IPS DF 19.7 (cell line): ENCODE measurements around the gene ANKMY1.

Experiments
- DNase-seq: peaks from one replicate; pipeline ENCODE4 v3.0.0-alpha.2; 2013; ENCODE audit warnings: low read depth, low spot score

The ANKMY1 gene

GRCh38 chr2:240477916-240478315 is 79.9 kb downstream of the ANKMY1 start:
- no peak for DNase-seq

- DNase-seq = no peak
Measured at GRCh38 chr2:240473211-240473610, 84.6 kb downstream of the ANKMY1 start.

- no peak for DNase-seq
Measured at GRCh38 chr2:240472078-240472790, 85.6 kb downstream of the ANKMY1 start.

- DNase-seq = no peak
Measured at GRCh38 chr2:240469740-240470139, 88.0 kb downstream of the ANKMY1 start.

GRCh38 chr2:240469239-240469636 is 88.5 kb downstream of the ANKMY1 start:
- DNase-seq = no peak

GRCh38 chr2:240468303-240469238 is 89.2 kb downstream of the ANKMY1 start:
- DNase-seq = no peak

- no peak for DNase-seq
Measured at GRCh38 chr2:240467659-240468302, 90.0 kb downstream of the ANKMY1 start.

- DNase-seq = no peak
Measured at GRCh38 chr2:240467149-240467642, 90.6 kb downstream of the ANKMY1 start.

GRCh38 chr2:240466579-240467148 is 91.1 kb downstream of the ANKMY1 start:
- no peak for DNase-seq

- no peak for DNase-seq
Measured at GRCh38 chr2:240465765-240466578, 91.8 kb downstream of the ANKMY1 start.

- DNase-seq = no peak
Measured at GRCh38 chr2:240465268-240465764, 92.5 kb downstream of the ANKMY1 start.

- DNase-seq = no peak
Measured at GRCh38 chr2:240464514-240465241, 93.1 kb downstream of the ANKMY1 start.

GRCh38 chr2:240463866-240464481 is 93.8 kb downstream of the ANKMY1 start:
- DNase-seq = no peak

- DNase-seq = no peak
Measured at GRCh38 chr2:240463274-240463865, 94.4 kb downstream of the ANKMY1 start.

- no peak for DNase-seq
Measured at GRCh38 chr2:240462707-240463273, 95.0 kb downstream of the ANKMY1 start.

- no peak for DNase-seq
Measured at GRCh38 chr2:240462073-240462706, 95.6 kb downstream of the ANKMY1 start.

- no peak for DNase-seq
Measured at GRCh38 chr2:240461471-240462072, 96.2 kb downstream of the ANKMY1 start.
